GM04503 (cell line): ENCODE results near the gene KIAA0753.

Source experiments
- DNase-seq: peaks from one replicate; pipeline ENCODE4 v3.0.0-alpha.2; 2012; ENCODE audit warnings: low read depth

The KIAA0753 gene

DNA sequence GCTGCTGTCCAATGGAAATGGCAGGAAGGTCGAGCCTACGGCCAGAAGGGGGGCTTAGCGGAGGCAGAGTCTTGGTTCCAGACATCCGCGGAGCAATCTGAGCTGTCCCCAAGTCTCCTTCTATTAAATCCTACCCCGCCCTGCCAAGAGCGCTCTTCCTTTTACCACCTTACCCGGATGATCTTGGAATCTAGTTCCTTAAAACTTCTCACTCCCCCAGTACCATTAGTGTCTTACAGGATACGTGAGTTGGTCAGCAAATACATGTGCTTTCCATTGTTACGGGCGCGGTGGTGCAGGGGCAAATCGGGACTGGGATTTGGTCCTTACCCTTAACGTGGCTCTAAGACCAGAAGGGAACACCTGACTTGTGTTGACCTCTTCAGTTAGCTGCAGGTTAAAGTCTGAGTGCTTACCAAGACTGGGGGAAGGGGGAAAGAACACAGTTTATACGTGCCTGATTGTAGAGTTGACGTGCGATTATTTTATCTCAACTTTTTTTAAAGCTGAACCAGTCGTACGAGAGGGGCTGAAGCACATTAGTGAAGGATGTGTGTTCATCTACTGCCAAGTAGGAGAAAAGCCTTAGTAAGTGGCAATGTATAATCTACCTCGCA is 844 bp upstream of the KIAA0753 start:
- DNase-seq, result no peak

DNA sequence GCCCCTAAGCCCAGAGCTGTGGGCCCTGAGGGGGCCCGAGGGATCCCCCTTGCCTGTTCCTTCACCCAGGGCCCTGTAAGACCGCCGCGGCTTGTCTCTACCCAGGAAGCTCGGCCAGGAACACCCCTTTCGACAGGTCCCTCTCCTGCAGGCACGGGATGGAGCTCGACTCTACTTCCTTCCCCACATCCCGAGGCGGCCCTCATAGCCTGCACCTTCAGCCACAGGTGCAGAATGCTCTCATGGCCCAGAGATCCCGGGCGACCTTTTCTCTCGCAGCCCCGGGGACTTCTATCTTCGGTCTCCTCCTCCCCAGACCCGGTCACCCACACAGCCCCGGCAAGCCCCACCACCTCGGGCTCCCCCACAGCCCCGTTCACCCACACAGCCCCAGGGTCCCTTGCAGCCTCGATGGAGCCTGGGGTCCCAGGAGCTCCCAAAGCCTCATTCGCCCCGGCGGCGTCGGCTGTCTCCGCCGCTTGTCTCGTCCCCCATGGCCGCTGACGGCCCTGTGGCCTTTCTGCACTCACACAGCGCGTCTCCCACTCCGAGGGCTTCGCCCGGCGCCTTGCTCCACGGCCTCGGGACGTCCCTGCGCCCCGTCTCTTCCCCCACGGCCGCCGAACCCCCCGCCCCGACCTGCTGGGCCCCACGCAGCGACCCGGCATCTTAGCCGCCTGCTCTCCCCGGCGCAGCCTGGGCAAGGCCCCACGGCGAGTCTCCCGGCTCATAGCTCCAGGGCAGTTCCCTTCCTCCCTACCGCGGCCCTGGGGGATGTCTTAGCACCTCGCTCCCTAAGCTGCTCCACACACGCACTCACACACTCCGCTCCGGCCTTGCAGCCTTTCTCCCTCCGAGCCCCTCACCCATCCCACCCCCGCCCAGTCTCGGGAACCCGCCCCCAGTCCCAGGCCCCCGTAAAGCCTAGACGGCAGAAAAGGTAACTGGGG is 650 bp downstream of the KIAA0753 start:
- no peak for DNase-seq

DNA sequence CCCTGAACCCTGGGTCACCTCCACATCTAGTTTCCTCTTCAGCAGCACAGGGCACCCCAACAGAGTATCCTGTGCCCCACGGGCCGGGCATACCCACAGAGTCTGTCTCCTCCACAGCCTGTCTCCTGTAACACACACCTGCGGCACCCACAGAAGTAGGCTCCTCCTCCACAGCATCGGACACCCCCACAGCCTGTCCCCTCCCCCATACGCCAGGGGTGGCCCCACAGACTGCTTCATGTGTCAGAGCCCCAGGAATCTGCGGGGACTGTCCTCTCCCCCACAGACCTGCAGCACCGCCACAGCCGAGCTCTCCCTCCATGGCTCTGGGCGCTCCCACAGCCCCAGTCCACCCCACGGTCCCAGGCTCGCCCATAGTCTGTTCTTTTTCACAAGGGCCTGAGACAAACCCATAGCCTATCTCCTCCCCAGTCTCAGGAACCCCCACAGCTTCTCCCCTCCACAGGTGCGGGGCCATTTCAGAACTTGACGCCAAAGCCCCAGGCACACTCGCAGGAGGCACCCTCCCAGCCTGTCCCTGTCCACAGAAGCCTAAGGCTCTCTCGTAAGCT is 1.4 kb downstream of the KIAA0753 start:
- DNase-seq, result no peak

DNA sequence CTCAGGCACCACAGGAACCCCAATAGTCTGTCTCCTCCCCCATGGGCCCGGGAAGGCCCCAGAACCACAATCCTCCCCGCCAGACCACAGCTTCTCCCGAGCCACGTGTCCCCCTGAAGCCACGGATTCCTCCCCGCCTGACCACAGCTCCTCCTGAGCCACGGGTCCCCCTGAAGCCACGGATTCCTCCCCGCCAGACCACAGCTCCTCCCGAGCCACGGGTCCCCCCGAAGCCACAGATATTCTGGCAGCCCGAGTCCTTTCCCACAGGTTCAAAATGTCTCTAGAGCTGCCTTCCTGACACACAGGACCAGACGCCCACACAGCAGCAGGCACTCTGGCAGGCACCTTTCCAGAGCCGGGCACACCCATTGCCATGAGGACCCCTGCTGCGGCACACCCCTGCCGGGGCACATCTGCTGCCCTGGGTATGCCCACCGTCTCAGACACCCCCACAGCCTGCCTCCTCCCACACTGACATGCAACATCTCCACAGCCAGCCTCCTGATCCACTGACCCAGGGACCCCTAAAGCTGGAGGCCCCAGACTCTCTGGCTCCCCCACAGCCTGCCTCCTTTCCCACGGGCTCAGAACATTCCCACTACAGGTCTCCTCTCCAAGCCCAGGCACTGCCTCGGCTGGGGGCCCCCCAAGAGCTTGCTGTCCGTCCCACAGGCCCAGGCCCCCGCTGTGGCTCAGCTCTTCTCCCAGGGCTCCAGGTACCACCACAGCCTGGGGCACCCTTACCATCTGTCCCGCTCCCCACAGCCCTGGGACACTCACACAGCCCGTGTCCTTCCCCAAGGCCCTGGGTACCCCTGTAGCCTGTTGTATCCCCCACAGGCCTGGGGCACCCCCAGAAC is 2.2 kb downstream of the KIAA0753 start:
- no peak for DNase-seq

DNA sequence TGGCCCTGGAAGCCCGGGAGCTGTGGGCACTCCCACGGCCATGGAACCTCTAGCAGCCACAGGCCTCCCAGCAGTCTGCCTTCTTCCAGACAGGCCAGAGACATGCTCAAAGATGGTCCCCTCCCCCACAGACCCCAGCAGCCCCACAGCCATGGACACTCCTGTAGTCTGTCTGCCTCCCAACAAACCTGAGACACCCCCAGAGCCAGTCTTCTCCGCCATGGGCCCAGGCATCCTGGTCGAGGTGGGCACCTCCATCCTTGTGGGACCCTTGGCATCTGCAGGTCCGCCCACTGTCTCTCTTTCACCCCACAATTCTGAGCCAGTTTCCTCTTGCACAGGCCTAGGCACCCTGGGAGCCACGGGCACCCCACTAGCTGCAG is 3.1 kb downstream of the KIAA0753 start:
- DNase-seq, result no peak

DNA sequence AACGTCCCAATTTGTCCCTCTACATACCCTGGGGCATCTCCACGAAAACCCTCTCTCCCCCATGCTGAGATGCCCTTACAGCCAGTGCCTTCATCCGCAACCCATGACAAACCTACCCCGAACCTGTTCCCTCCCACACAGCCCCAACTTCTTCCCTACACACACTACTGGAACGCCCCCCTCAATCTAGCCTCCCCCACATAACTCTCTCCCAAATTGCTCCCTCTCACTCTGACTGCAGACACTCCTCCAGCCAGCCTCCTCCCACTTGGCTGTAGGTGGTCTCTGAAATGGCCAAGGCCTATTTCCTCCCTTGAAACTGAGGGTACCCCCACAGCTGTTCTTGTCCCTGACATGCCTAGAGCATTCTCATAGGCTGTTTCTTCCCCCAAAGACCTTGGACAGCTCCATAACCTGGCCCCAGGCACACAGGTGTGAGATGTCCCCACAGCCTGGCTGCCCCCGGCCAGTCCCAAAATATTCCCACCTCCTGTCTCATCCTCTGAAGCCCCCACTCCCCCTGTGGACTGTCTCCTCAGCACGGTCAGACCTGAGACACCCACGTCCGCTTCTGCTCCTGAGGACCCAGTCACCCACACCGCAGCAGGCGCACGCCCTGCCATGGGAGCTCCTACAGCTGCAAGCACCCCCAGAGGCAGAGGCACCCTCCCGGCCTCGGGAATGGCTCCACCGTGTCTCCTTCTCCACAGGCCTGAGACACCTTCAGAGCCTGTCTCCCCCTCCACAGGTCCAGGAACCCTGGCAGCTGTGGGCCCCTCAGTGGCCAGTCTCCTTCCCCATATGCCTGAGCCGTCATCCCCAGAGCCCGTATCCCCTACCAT is 3.7 kb downstream of the KIAA0753 start:
- no peak for DNase-seq

DNA sequence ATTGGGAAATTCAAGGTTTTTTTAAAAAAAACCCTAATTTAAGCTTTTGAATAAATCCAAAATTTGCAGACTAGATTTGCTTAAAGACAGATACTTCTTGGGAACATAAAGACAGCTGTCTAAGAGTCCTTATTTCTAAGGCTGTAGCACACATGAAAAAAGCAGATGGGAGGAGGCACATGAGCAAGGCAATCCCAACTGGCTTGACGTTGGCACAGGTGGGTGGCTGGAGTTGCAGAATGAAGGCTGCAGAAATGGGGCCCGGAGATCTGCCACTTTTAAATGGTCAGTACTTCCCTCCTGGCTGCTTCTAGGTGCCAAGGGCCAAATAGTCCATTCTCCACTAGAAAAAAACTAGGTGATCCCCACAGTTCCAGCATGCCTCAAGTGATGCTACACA is 4.4 kb downstream of the KIAA0753 start:
- no peak for DNase-seq

DNA sequence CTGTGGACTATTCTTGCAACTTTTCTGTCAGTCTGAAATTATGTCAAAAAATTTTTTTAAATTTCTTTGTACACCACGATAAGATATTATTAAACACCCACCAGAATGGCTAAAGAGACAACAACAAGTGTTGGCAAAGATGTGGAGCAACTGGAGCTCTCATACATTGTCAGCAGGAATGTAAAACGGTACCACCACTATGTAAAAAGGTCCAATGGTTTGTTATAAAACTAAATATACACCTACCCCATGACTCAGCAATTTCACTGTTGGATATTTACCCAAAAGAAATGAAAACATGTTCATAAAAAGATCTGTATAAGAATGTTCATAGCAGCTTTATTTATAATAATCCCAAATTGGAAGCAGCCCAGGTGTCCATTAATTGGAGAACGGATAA is 7.2 kb downstream of the KIAA0753 start:
- DNase-seq, result no peak

DNA sequence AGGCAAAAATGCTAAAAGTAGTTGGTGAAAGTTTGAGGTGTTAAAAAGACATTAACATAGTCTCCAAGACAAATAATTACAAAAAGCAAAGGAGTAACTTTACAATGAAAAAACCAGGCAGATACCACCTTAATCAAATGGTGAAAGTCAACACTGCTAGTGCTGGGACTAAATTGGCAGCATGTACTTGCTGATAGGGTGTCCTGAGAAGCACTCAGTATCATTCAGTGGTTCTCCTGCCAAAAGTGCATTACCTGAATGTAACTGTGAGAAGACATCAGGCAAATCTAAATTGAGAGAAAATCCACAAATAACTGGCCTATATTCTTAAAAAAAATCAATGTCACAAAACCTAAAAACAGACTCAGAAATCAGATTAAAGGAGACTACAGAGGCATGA is 8.0 kb downstream of the KIAA0753 start:
- no peak for DNase-seq

DNA sequence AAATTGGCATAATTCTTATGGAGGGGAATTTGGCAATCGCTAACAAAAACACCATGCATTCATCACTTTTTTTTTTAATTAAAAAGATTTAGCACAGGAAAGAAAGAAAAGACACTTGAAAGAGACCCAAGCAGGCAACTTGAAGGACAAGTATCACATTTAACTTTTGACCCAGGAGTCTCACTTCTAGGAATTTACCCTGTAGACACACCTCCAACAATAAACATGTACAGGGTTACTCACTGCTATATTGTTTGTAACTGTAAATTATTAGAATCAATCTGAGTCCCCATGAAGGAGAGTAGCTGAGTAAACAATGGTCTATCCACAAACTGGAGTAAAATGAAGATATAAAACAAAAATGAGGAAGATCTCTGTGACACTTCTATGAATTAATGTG is 10.1 kb downstream of the KIAA0753 start:
- DNase-seq, result no peak

DNA sequence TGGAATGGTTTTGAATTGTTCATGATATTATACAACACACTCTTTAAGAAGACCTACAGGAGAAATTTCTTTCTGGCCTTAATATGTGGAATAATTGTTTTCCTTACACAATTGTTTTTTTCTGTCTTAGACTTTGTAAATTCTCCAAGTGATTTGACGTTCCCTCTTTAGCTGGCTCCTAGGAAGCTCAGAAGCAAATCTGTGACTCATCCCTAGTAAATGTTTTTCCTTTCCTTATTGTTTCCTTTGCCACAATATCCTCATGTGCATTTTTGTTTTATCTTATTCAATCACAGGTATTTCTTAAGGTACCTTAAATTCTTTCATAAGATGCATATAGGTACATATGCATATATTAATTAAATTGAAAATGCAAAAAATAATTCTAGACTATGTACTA is 13.5 kb downstream of the KIAA0753 start:
- DNase-seq, result no peak

DNA sequence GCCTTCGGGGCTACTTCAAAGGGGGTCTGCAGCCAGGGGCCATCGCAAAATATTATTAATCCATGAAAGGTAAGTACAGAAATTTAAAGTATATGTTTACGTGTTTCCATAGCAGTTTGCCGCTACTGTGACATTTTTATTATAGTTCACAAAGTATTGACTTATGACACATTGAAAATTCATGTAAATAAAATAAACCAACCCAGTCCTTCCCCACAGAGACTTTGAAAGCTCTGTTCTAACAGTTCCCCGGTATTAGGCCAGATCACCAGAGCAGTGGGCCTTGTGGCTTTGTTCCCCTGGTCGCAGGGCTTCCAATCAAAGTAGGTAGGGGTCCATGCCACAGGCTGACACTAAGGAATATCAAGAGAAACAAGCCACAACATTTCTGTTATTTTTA is 13.9 kb downstream of the KIAA0753 start:
- no peak for DNase-seq

DNA sequence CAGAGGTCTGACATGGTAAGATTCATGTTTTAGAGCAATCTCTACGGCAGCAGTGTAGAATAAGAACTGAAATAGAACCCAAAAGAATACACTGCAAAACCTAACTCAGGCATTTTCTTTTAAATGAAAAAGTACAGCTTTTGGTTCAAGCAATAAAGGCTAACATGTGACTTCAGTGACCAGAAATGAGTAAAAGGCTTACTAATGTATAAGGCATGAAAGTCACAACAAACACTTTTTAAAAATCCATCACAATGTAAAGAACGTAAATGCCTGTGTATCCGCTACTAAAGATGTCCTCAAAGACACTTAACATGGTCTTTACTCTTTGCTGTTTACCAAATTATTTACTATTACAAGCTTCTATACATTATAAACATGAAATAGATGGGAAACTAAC is 16.6 kb downstream of the KIAA0753 start:
- DNase-seq, result no peak

DNA sequence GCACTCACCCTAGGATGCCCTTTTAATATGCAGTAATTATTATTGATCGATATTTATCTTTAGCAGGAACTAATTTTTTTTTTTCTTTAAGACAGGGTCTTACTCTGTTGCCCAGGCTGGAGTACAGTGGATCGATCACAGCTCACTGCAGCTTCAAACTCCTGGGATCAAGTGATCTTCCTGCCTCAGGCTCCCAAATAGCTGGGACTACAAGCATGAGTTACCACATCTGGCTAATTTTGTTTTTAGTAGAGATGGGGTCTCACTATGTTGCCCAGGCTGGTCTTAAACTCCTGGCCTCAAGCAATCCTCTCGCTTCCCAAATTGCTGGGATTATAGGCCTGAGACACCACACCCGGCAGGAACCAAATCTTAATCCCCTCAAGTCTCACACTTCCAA is 29.3 kb downstream of the KIAA0753 start:
- no peak for DNase-seq

DNA sequence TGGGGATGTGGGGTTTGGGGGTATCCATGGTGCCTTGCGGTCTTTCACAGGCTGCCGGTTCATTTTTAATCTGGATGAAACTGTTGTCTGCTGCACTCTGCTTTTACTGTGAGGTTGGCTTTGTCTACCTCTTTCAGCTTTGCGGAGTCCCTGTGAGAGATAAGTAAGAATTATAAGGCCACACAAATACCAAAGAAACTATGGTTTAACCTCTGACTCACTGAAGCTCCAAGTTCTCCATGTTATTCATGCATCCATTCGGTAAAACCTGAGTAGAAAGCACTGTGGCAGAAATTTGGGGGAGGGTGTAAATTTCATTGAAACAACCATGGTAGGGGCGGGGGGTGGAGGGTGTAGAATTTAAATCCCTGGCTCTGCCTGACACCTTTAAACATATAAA is 30.5 kb downstream of the KIAA0753 start:
- DNase-seq, result no peak

DNA sequence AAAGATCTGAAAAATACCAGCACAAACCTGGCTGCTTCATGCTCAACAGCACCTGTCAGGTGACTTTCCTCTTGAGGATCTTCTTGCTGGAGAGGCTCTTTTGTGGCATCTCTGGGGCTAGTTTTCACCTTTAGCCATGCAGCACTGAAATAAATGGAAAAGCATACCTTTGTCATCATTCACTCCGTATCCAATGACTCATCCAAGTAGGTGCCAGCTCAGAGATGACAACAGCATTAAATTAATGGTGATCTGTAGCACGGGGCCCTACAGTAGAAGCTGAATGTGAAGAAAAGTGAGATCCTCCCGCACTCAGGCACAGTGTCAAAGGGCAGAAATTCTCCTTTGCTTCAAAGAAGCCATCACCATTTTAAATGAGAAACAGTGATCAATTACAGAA is 32.2 kb downstream of the KIAA0753 start:
- no peak for DNase-seq

DNA sequence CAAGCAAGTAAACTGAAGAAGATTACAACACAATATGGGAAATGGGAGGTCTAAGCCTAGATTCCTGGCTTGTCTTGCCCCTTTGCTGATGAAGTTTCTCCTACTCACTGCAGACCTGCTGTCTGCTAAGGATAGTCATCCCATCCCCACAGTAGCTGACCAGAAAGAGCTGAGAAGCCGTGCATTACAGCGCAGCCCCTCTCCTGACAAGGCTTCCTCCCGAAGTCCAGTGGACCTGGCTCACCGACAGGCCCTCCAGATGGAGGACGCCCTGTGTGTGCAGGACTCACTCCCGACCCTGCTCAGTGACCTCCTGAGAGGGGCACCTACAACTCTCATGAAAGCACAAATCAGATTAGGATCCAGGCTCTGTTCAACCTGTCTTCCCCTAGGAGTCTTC is 35.4 kb downstream of the KIAA0753 start:
- DNase-seq, result no peak

DNA sequence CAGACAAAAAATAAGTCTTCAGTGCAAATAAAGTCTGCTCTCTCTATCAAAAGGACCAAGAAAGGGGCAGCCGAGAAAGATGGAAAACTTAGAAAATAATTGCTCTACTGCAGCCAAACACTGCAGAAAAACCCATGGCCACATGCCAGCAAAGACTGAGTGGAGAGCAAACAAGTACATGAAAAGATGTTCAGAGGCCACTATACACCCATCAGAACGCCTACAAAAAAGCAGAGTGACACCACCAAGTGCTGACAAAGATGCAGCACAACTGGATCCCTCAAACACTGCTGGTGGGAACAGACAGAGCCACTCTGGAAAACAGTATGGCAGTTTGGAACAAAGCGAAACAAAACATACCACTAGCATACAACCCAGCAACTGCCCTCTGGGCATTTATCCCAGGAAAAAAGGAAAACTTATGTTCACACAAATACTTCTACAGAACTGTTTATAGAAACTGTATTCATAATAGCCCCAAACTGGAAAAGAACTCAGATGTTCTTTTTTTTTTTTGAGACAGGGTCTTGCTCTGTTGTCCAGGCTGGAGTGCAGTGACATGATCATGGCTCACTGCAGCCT is 36.7 kb downstream of the KIAA0753 start:
- DNase-seq, result no peak

DNA sequence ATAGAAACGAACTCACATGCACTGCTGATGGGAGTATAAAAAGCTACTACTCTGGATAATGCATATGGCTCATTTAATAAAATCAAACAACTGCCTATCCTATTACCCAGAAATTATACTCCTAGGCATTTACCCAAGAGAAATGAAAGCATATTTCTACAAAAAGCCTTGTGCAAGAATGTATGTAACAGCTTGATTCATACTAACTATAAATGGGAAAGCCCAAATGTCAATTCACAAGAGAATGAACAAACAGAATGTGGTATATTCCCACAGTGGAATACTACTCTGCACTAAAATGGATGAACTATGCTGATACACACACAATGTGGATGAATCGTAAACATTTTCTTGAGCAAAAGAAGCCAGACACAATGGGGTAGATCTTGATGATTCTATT is 38.4 kb downstream of the KIAA0753 start:
- DNase-seq, result no peak

DNA sequence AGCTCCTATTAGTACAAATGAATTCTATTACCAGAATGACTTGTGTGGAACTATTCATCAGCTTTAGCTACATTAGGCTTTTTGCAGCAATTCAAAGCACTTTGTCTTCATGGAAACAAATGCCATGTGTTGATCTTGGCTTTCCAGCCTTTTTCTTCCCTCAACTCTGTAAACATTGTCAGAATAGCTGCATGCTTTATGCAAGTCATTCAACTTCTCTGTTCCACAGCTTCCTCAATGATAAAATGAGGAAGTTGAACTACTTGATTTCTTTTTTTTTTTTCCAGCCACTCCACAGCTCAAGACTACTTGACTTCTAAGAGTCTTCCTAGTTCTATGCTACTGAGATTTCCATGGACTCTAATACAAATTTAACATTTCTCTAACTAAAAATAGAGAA is 41.1 kb downstream of the KIAA0753 start:
- DNase-seq, result no peak

DNA sequence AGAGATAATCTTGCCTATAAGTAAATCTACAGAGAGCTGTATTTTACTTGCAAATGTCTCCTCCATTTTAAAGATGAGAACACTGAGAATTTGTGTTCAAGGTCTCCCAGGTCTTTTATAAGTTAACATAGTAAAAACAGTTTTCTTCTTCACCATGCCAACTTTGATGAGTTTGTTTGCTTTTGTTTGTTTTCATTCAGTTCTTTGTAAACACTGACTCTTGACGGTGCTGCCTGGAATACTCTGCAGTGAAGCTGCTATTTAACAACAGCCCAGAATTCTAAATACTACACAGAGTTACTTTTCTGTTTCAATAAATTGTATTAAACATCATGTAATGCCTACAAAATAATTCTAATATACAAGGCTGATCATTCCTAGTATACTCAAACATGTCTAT is 42.8 kb downstream of the KIAA0753 start:
- no peak for DNase-seq
